Smooth muscle cell (in vitro differentiated cells): Measurements from ENCODE around the gene MAPRE3. TPM values are rescaled to one million over a fixed set of nuclear protein-coding genes. Genes with fewer than 3 reads are reported as not detected.
"Not testable (repeated sequence)": the region's sequence is repeated elsewhere in the genome, so short reads cannot be mapped to it uniquely, and the experiment has no call there.

Source experiments
- DNase-seq: peaks from one replicate; lab custom pipeline; 2025; ENCODE audit not compliant: unreplicated experiment; lab: John Stamatoyannopoulos, UW
- H2AFZ ChIP-seq: fragments of 200-600 bp; sonication (generic); 2 replicates; pipeline ENCODE4 v1.6.0; 2016; ENCODE audit warnings: antibody characterized with exemption, low read depth, mild to moderate bottlenecking
- H3F3A ChIP-seq: fragments of 200-600 bp; sonication (generic); 2 replicates; pipeline ENCODE4 v1.6.0; 2017; ENCODE audit warnings: antibody characterized with exemption, low read depth
- H3K27ac ChIP-seq: fragments of 200-600 bp; sonication (generic); 2 replicates; pipeline ENCODE4 v1.5.1; 2016; ENCODE audit warnings: low read depth, mild to moderate bottlenecking
- H3K27me3 ChIP-seq: fragments of 200-600 bp; sonication (generic); 2 replicates; pipeline ENCODE4 v1.6.1; 2016; ENCODE audit warnings: low read depth, mild to moderate bottlenecking
- H3K36me3 ChIP-seq: fragments of 200-600 bp; sonication (generic); 2 replicates; pipeline ENCODE4 v1.5.1; 2016; ENCODE audit warnings: low read depth
- H3K4me1 ChIP-seq: fragments of 200-600 bp; sonication (generic); 2 replicates; pipeline ENCODE4 v1.5.1; 2016; ENCODE audit warnings: low read depth
- H3K4me2 ChIP-seq: fragments of 200-600 bp; sonication (generic); 2 replicates; pipeline ENCODE4 v1.6.0; 2016; ENCODE audit warnings: mild to moderate bottlenecking
- H3K4me3 ChIP-seq: fragments of 200-600 bp; sonication (generic); 2 replicates; pipeline ENCODE4 v1.5.1; 2016; ENCODE audit warnings: mild to moderate bottlenecking
- H3K79me2 ChIP-seq: fragments of 200-600 bp; sonication (generic); 2 replicates; pipeline ENCODE4 v1.6.0; 2016; ENCODE audit warnings: low read depth, mild to moderate bottlenecking
- H3K9ac ChIP-seq: fragments of 200-600 bp; sonication (generic); 2 replicates; pipeline ENCODE4 v1.6.0; 2016; ENCODE audit warnings: low read depth
- H3K9me3 ChIP-seq: fragments of 200-600 bp; sonication (generic); replicated peaks from 2 replicates; pipeline ENCODE4 v1.5.1; 2016; ENCODE audit warnings: low read depth
- H4K20me1 ChIP-seq: fragments of 200-600 bp; sonication (generic); 2 replicates; pipeline ENCODE4 v1.6.0; 2016; ENCODE audit warnings: low read depth
- WGBS: methylation state at CpG from one replicate; pipeline ENCODE4 v1.1.7; 2016; ENCODE audit warnings: low lambda C conversion rate; 5-methylcytosine and 5-hydroxymethylcytosine counted together
- polyA plus RNA-seq: library from polyadenylated mRNA; unstranded; fragments of >200 nt; fragmentation: Nextera tagmentation; extraction: Ambion mirVana; gene quantifications from 2 replicates; pipeline ENCODE4 v1.2.1, GENCODE V29; 2016
- total RNA-seq: library from RNA; depleted of rRNA; stranded (reverse); fragments of >200 nt; gene quantifications from 2 replicates; pipeline ENCODE4 v1.2.3, GENCODE V29; 2014
- TF ChIP-seq, protein P1 (sequence below): fragments of 200-600 bp; sonication (generic); IDR thresholded peaks from 2 replicates; pipeline ENCODE4 v1.5.1; 2017; ENCODE audit warnings: borderline replicate concordance, mild to moderate bottlenecking, antibody characterized with exemption; ENCODE audit not compliant: insufficient read depth, poor library complexity, severe bottlenecking

Gene MAPRE3
- total RNA-seq (9.5 and 12.5 TPM in 2 replicates), polyA plus RNA-seq (29.5 and 30.5 TPM in 2 replicates)

DNA sequence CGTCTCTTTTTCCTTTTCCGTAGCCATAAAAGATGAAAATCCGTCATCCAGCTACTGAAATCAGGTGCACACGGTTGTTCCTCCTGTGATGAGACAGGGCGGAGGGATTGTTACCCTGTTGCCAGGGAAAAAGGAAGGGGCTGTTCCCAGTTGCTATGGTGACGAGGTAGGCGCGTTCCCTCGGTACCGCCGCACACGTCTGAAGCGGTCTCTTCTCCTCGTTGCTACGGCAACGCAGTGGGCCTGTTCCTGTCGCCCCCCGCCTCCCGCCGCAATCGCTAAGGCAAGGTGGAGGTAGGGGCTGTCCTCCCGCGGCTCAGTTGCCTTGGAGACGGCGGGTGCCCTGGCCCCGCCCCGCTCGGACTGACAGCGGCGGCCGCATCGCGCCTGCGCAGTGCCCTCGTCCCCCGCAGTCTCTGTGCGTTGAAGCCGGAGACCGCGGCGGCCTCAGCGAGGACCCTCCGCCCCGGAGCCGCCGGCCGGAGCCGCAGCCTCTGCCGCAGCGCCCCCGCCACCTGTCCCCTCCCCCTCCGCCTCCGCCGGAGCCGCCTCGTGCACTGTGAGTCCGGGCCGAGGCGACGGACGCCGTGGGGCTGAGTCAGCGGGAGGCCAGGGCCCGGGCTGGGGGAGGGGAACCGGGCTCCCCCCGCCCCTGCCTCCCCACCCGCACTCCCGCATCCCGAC is at the start of gene MAPRE3:
MAPRE3 (plus strand) TSS at position 394 of the 684 bp plus-strand sequence. CDS start 51,582 bp downstream, outside the sequence.
- under 1% methylated on average over 45 of the region's 69 CpGs for WGBS
- H3K9ac ChIP-seq = peak within 1 kb of the TSS; percentile 83

DNA sequence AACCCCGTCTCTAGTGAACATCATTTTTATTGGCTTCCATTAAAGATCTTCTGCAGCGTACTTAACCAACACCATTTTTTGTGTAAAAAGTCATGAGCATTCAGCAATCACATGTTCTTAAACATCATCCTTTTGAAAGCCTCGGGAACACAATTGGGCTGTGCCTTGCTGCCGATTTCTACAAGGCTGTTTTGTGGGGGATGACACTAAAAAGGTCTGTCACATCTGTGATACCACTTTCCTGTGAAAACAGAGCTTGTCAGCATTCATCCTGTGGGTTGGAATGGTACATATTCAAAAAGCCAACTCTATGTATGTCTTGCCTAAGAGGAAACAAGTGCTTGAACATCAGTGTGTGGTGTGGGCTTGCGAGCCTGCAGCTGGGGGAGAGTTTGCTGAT is 49.1 kb upstream of the MAPRE3 start:
- H3K4me3 ChIP-seq = no peak overlapping the region
- 92% methylated on average over 5 of the region's 5 CpGs for WGBS
- H3K4me1 ChIP-seq = peaks cover 13% of the 10 kb centered on the region
- H3K9ac ChIP-seq = no peak overlapping the region
- H3K79me2 ChIP-seq = no peaks in the 10 kb centered on the region
- no peak overlapping the region for H3K4me2 ChIP-seq
- no peak for DNase-seq
- no peaks in the 10 kb centered on the region for H3K36me3 ChIP-seq
- H3F3A ChIP-seq = no peaks in the 10 kb centered on the region
- TF ChIP-seq, protein P1, sequence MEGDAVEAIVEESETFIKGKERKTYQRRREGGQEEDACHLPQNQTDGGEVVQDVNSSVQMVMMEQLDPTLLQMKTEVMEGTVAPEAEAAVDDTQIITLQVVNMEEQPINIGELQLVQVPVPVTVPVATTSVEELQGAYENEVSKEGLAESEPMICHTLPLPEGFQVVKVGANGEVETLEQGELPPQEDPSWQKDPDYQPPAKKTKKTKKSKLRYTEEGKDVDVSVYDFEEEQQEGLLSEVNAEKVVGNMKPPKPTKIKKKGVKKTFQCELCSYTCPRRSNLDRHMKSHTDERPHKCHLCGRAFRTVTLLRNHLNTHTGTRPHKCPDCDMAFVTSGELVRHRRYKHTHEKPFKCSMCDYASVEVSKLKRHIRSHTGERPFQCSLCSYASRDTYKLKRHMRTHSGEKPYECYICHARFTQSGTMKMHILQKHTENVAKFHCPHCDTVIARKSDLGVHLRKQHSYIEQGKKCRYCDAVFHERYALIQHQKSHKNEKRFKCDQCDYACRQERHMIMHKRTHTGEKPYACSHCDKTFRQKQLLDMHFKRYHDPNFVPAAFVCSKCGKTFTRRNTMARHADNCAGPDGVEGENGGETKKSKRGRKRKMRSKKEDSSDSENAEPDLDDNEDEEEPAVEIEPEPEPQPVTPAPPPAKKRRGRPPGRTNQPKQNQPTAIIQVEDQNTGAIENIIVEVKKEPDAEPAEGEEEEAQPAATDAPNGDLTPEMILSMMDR = no peak
- no peak overlapping the region for H3K27ac ChIP-seq
- H2AFZ ChIP-seq = no peak overlapping the region
- H3K9me3 ChIP-seq = no peaks in the 10 kb centered on the region
- no peaks in the 10 kb centered on the region for H3K27me3 ChIP-seq
- H4K20me1 ChIP-seq = no peaks in the 10 kb centered on the region

More for the DNA sequence above, at the start of gene MAPRE3:
- H3F3A ChIP-seq = no peaks in the 10 kb centered on the region
- peak within 1 kb of the TSS; percentile 45 for H3K27ac ChIP-seq
- peaks cover 28% of the 10 kb centered on the region for H4K20me1 ChIP-seq
- peaks cover 9% of the 10 kb centered on the region for H3K79me2 ChIP-seq
- peak within 1 kb of the TSS; percentile 82 for H2AFZ ChIP-seq
- peak within 1 kb of the TSS; percentile 81 for H3K4me2 ChIP-seq
- no peaks in the 10 kb centered on the region for H3K27me3 ChIP-seq
- H3K4me1 ChIP-seq = peaks cover 3% of the 10 kb centered on the region
- H3K4me3 ChIP-seq = peak within 1 kb of the TSS; percentile 81
- TF ChIP-seq, protein P1 = no peak
- no peaks in the 10 kb centered on the region for H3K36me3 ChIP-seq
- H3K9me3 ChIP-seq = no peaks in the 10 kb centered on the region
- DNase-seq = peak; percentile 70

DNA sequence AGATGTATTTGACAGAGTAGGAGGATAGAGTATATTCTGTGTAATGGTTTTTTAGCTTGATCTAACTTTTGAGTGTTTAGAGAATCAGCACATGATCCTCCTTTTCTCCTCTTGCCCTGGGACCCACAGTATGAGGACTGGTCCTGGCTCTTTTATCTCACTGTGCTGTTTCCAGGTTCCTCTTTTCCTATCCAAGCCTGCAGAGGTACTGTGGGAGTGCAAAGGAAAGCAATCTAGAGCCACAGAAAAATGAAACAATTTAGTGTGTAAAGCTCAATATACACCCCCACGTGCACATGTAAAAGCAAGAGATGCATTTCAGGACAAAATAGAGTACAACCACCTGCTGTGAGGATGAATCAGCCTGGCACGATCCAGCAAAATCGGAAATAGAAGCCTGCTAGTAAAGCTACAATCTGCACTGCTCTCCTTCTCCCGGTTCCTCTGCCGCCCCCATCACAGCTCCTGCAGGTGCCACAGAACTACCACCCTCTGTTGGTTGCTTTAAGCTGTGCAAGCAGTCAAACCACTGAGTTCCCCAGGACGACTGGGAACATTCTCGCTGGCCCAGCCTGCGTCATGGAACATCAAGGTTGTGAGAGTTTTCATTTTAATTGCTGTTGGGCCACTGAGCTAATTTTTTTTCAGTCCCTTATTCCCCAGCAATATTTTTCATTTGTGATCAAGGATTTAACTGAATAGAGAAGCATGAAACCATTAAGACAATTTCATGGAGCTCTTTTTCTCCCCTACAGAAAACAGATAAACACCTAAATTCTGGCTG is 47.8 kb upstream of the MAPRE3 start:
- Histone ChIP-seq H3K27ac (no peak overlapping the region), H3K36me3 (no peaks in the 10 kb centered on the region), H3F3A (no peaks in the 10 kb centered on the region), H3K4me1 (peaks cover 13% of the 10 kb centered on the region), H3K9ac (no peak overlapping the region), H3K4me3 (no peak overlapping the region), H3K27me3 (no peaks in the 10 kb centered on the region), H3K4me2 (no peak overlapping the region), H3K9me3 (no peaks in the 10 kb centered on the region), H2AFZ (no peak overlapping the region), H3K79me2 (no peaks in the 10 kb centered on the region), H4K20me1 (no peaks in the 10 kb centered on the region)
- TF ChIP-seq, protein P1 = peak; percentile 38
- WGBS = 28% methylated on average over 8 of the region's 8 CpGs
- DNase-seq = no peak

DNA sequence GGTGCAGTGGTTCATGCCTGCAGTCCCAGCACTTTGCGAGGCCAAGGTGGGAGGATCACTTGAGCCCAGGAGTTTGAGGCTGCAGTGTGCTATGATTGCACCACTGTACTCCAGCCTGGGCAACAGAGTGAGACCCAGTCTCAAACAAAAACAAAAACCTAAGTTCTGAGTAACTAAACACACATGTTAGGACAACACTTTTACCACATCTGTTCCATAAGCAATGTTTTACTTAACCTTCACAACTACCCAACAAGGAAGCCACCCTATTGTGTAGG is 47.3 kb upstream of the MAPRE3 start:
- H3K4me1 ChIP-seq = peaks cover 13% of the 10 kb centered on the region
- H2AFZ ChIP-seq, H3K27ac ChIP-seq, H3K4me3 ChIP-seq, H3K27me3 ChIP-seq, H3K79me2 ChIP-seq, H3K36me3 ChIP-seq, H3K4me2 ChIP-seq, H4K20me1 ChIP-seq, H3K9ac ChIP-seq, H3K9me3 ChIP-seq, H3F3A ChIP-seq, DNase-seq: not testable (repeated sequence)
- WGBS = 76% methylated on average over 1 of the region's 1 CpG
